HepG2 (cell line): ENCODE data around the gene MOK. TPM values are rescaled to one million over a fixed set of nuclear protein-coding genes. Genes with fewer than 3 reads are reported as not detected.

Experiments used
- BCL6 ChIP-seq: IDR thresholded peaks from 2 replicates; pipeline ENCODE4 v1.6.1; 2016; ENCODE audit warnings: missing genetic modification reagents, missing compliant biosample characterization
- CCDC6 ChIP-seq: sonication (generic); formaldehyde crosslinking; IDR thresholded peaks from 2 replicates; pipeline ENCODE4 v1.8.1; 2022; ENCODE audit warnings: mild to moderate bottlenecking, missing genetic modification reagents, moderate library complexity
- FOXJ3 ChIP-seq: sonication (generic); formaldehyde crosslinking; IDR thresholded peaks from 2 replicates; pipeline ENCODE4 v1.4.0; 2020; ENCODE audit warnings: missing genetic modification reagents, mild to moderate bottlenecking, borderline replicate concordance
- FOXK1 ChIP-seq: sonication (generic); formaldehyde crosslinking; IDR thresholded peaks from 2 replicates; pipeline ENCODE4 v1.4.0; 2020; ENCODE audit warnings: low read depth, missing genetic modification reagents, borderline replicate concordance
- HMG20B ChIP-seq: conservative IDR thresholded peaks from 2 replicates; pipeline ENCODE4 v1.6.1; 2016; ENCODE audit warnings: missing genetic modification reagents, missing compliant biosample characterization
- HNRNPK ChIP-seq: fragments of 200-400 bp; formaldehyde crosslinking; IDR thresholded peaks from 2 replicates; pipeline ENCODE4 v1.6.1; 2018; ENCODE audit warnings: low read length, low read depth, moderate library complexity, mild to moderate bottlenecking; ENCODE audit not compliant: poor library complexity, severe bottlenecking
- NCOR1 ChIP-seq: fragments of 200-600 bp; sonication (generic); IDR thresholded peaks from 2 replicates; pipeline ENCODE4 v1.7.0; 2017; ENCODE audit warnings: antibody characterized with exemption, low read length, borderline replicate concordance
- NFAT5 ChIP-seq: sonication (generic); formaldehyde crosslinking; IDR thresholded peaks from 2 replicates; pipeline ENCODE4 v1.4.0; 2020; ENCODE audit warnings: missing genetic modification reagents
- NR3C1 ChIP-seq: sonication (generic); formaldehyde crosslinking; IDR thresholded peaks from 2 replicates; pipeline ENCODE4 v1.4.0; 2020; ENCODE audit warnings: missing genetic modification reagents
- SMAD3 ChIP-seq: sonication (generic); formaldehyde crosslinking; IDR thresholded peaks from 2 replicates; pipeline ENCODE4 v1.4.0; 2020; ENCODE audit warnings: missing genetic modification reagents
- SNAPC4 ChIP-seq: sonication (generic); formaldehyde crosslinking; IDR thresholded peaks from 2 replicates; pipeline ENCODE4 v1.4.0; 2020; ENCODE audit warnings: mild to moderate bottlenecking, missing genetic modification reagents
- SPEN ChIP-seq: sonication (generic); formaldehyde crosslinking; IDR thresholded peaks from 2 replicates; pipeline ENCODE4 v1.5.1; 2020; ENCODE audit warnings: low read depth, mild to moderate bottlenecking, missing genetic modification reagents
- XRCC5 ChIP-seq: fragments of 200-400 bp; formaldehyde crosslinking; optimal IDR thresholded peaks from 2 replicates; pipeline ENCODE3; 2017; ENCODE audit warnings: mild to moderate bottlenecking, low read length
- ZBTB26 ChIP-seq: IDR thresholded peaks from 2 replicates; pipeline ENCODE4 v1.6.1; 2016; ENCODE audit warnings: missing compliant biosample characterization, missing genetic modification reagents, borderline replicate concordance
- ZNF12 ChIP-seq: sonication (generic); formaldehyde crosslinking; IDR thresholded peaks from 2 replicates; pipeline ENCODE4 v1.5.0; 2020; ENCODE audit warnings: missing genetic modification reagents
- ZNF331 ChIP-seq: sonication (generic); formaldehyde crosslinking; IDR thresholded peaks from 2 replicates; pipeline ENCODE4 v1.4.0; 2020; ENCODE audit warnings: missing genetic modification reagents
- ZNF737 ChIP-seq: sonication (generic); formaldehyde crosslinking; IDR thresholded peaks from 2 replicates; pipeline ENCODE4 v1.5.0; 2020; ENCODE audit warnings: missing genetic modification reagents, mild to moderate bottlenecking, borderline replicate concordance
- ZNF839 ChIP-seq: sonication (generic); formaldehyde crosslinking; IDR thresholded peaks from 2 replicates; pipeline ENCODE4 v1.4.0; 2020; ENCODE audit warnings: missing genetic modification reagents, mild to moderate bottlenecking, borderline replicate concordance
- ZNF891 ChIP-seq: sonication (generic); formaldehyde crosslinking; IDR thresholded peaks from 2 replicates; pipeline ENCODE4 v1.5.0; 2020; ENCODE audit warnings: mild to moderate bottlenecking, missing genetic modification reagents
- polyA plus RNA-seq, 8 experiments: library from polyadenylated mRNA; depleted of rRNA in 3 of 8; stranded (reverse) in 7 of 8; unstranded in 1 of 8; fragments of >200 nt; fragmentation: Illumina TruSeq in 4 of 8; extraction: Trizol in 4 of 8; gene quantifications; 2 replicates each; pipeline versions ENCODE4 v1.2.1 to v1.2.3, GENCODE V29; 2011 to 2016; ENCODE audit warnings: low read depth in 4 of 8, missing spikeins in 1 of 8, mixed read lengths in 1 of 8; ENCODE audit not compliant: insufficient read depth in 1 of 8
- total RNA-seq, 5 experiments: library from RNA; depleted of rRNA; stranded (reverse); fragments of >200 nt; fragmentation: Illumina TruSeq; extraction: Trizol; gene quantifications; 2 replicates each; pipeline ENCODE4 v1.2.3, GENCODE V29; 2016; ENCODE audit warnings: low read depth in 1 of 5

The MOK gene
- total and polyA plus RNA-seq, 2 of the 13 experiments (the other 11 are each of a cell fraction or from before 2014, with no cell fraction given): 15.3 to 16.9 TPM

GRCh38 chr14:102319351-102320032, 14.5 kb upstream of the MOK start, which contains the start of gene ZNF839 (continued):
- TF ChIP-seq ZNF891 (no peak), ZNF331 (no peak), FOXK1 (CRISPR knock-in tag) (peak; percentile 31; the same call in 1 of the 2 replicates), ZNF737 (CRISPR knock-in tag) (no peak), FOXJ3 (no peak), BCL6 (CRISPR knock-in tag) (0 out of 2 replicates have a peak, but pooled peaks have one; percentile 28), HNRNPK (no peak), XRCC5 (peak; percentile 80), ZNF12 (CRISPR knock-in tag) (no peak), CCDC6 (no peak), HMG20B (no peak), SNAPC4 (no peak), NCOR1 (no peak), SMAD3 (CRISPR knock-in tag) (peak; percentile 54; the same call in 1 of the 2 replicates), SPEN (peak; percentile 84; the same call in 1 of the 2 replicates), ZBTB26 (CRISPR knock-in tag) (no peak), ZNF839 (CRISPR knock-in tag) (no peak), NR3C1 (CRISPR knock-in tag) (no peak), NFAT5 (CRISPR knock-in tag) (no peak)
